ENCODE measurements around the gene SYTL1.

The SYTL1 gene

GRCh38 chr1:27353166-27353565 is 11.3 kb downstream of the SYTL1 start:
- Histone ChIP-seq H2BK5ac (ENCODE audit: low read depth, low read length, poor library complexity, severe bottlenecking) (no peak overlapping the region), H2AFZ (ENCODE audit: low read depth, low read length) (no peak overlapping the region), H2AK5ac (ENCODE audit: low read length, severe bottlenecking) (no peak overlapping the region), H3K4ac (ENCODE audit: low read depth in 1 of 2, low read length in 2 of 2) (no peak overlapping the region), H2BK120ac (ENCODE audit: low read depth, low read length) (no peak overlapping the region), H2BK15ac (ENCODE audit: low read depth, poor library complexity, severe bottlenecking) (no peak overlapping the region), H3K9me3 (ENCODE audit: control insufficient read depth, low read length) (no peaks in the 10 kb centered on the region), H2BK12ac (ENCODE audit: low read length in 2 of 2) (no peak overlapping the region), H3K9ac (ENCODE audit: low read length) (no peak overlapping the region), H3K27ac (ENCODE audit: low read length, poor library complexity, severe bottlenecking) (no peak overlapping the region), H3K14ac (ENCODE audit: low read length in 2 of 2) (no peak overlapping the region), H3K18ac (ENCODE audit: low read depth in 1 of 2, low read length in 2 of 2) (no peak overlapping the region), H3K4me3 (ENCODE audit: insufficient read depth in 1 of 2, low read depth in 1 of 2, low read length in 2 of 2) (no peak overlapping the region), H3K36me3 (ENCODE audit: control insufficient read depth in 1 of 2, insufficient read depth in 2 of 2, low read depth in 1 of 2, low read length in 2 of 2) (peaks cover 36 to 43% of the 10 kb centered on the region in 2 experiments), H4K8ac (ENCODE audit: low read length) (no peak overlapping the region), H4K91ac (ENCODE audit: low read length) (no peak overlapping the region), H3K4me1 (ENCODE audit: control insufficient read depth, insufficient read depth, low read depth, low read length) (peaks cover 28% of the 10 kb centered on the region), H3K23ac (ENCODE audit: low read length in 2 of 2) (no peak overlapping the region), H3K27me3 (ENCODE audit: control insufficient read depth in 1 of 2, insufficient read depth in 1 of 2, low read length in 2 of 2) (peaks cover 0 to 23% of the 10 kb centered on the region in 2 experiments), H3K79me1 (replicated peaks; ENCODE audit: low read length, poor library complexity, severe bottlenecking) (no peaks in the 10 kb centered on the region), H3K4me2 (ENCODE audit: low read length, poor library complexity, severe bottlenecking) (no peak overlapping the region)
- DNase-seq = no peak
- 98% methylated on average over 13 of the region's 13 CpGs for WGBS

GRCh38 chr1:27353629-27354028 is 11.8 kb downstream of the SYTL1 start:
- no peak overlapping the region for H3K4me2 ChIP-seq (ENCODE audit: low read length, poor library complexity, severe bottlenecking)
- H3K18ac ChIP-seq (ENCODE audit: low read depth in 1 of 2, low read length in 2 of 2) = no peak overlapping the region
- no peak overlapping the region for H3K23ac ChIP-seq (ENCODE audit: low read length in 2 of 2)
- peaks cover 0 to 23% of the 10 kb centered on the region in 2 experiments for H3K27me3 ChIP-seq (ENCODE audit: control insufficient read depth in 1 of 2, insufficient read depth in 1 of 2, low read length in 2 of 2)
- H4K8ac ChIP-seq (ENCODE audit: low read length) = no peak overlapping the region
- no peak for DNase-seq
- H4K91ac ChIP-seq (ENCODE audit: low read length) = no peak overlapping the region
- H3K4me3 ChIP-seq (ENCODE audit: insufficient read depth in 1 of 2, low read depth in 1 of 2, low read length in 2 of 2) = no peak overlapping the region
- no CpG with 5 or more reads among the region's 3 CpGs for WGBS
- no peak overlapping the region for H2BK120ac ChIP-seq (ENCODE audit: low read depth, low read length)
- H3K9ac ChIP-seq (ENCODE audit: low read length) = no peak overlapping the region
- no peak overlapping the region for H2BK5ac ChIP-seq (ENCODE audit: low read depth, low read length, poor library complexity, severe bottlenecking)
- no peaks in the 10 kb centered on the region for H3K79me1 ChIP-seq (replicated peaks; ENCODE audit: low read length, poor library complexity, severe bottlenecking)
- no peak overlapping the region for H2BK12ac ChIP-seq (ENCODE audit: low read length in 2 of 2)
- no peak overlapping the region for H2AFZ ChIP-seq (ENCODE audit: low read depth, low read length)
- H3K4ac ChIP-seq (ENCODE audit: low read depth in 1 of 2, low read length in 2 of 2) = no peak overlapping the region
- no peak overlapping the region for H3K27ac ChIP-seq (ENCODE audit: low read length, poor library complexity, severe bottlenecking)
- no peak overlapping the region for H2BK15ac ChIP-seq (ENCODE audit: low read depth, poor library complexity, severe bottlenecking)
- no peaks in the 10 kb centered on the region for H3K9me3 ChIP-seq (ENCODE audit: control insufficient read depth, low read length)
- no peak overlapping the region for H2AK5ac ChIP-seq (ENCODE audit: low read length, severe bottlenecking)
- peaks cover 28% of the 10 kb centered on the region for H3K4me1 ChIP-seq (ENCODE audit: control insufficient read depth, insufficient read depth, low read depth, low read length)
- no peak overlapping the region for H3K14ac ChIP-seq (ENCODE audit: low read length in 2 of 2)
- H3K36me3 ChIP-seq (ENCODE audit: control insufficient read depth in 1 of 2, insufficient read depth in 2 of 2, low read depth in 1 of 2, low read length in 2 of 2) = peaks cover 41 to 48% of the 10 kb centered on the region in 2 experiments

- H3K4me3 ChIP-seq (ENCODE audit: insufficient read depth in 1 of 2, low read depth in 1 of 2, low read length in 2 of 2) = no peak overlapping the region
- no peak overlapping the region for H3K9ac ChIP-seq (ENCODE audit: low read length)
- no peak overlapping the region for H2AFZ ChIP-seq (ENCODE audit: low read depth, low read length)
- H3K4me1 ChIP-seq (ENCODE audit: control insufficient read depth, insufficient read depth, low read depth, low read length) = peaks cover 20% of the 10 kb centered on the region
- peaks cover 60 to 63% of the 10 kb centered on the region in 2 experiments for H3K36me3 ChIP-seq (ENCODE audit: control insufficient read depth in 1 of 2, insufficient read depth in 2 of 2, low read depth in 1 of 2, low read length in 2 of 2)
- WGBS = 95% methylated on average over 5 of the region's 5 CpGs
- H3K27ac ChIP-seq (ENCODE audit: low read length, poor library complexity, severe bottlenecking) = no peak overlapping the region
- H2BK5ac ChIP-seq (ENCODE audit: low read depth, low read length, poor library complexity, severe bottlenecking) = no peak overlapping the region
- no peak overlapping the region for H2AK5ac ChIP-seq (ENCODE audit: low read length, severe bottlenecking)
- H4K91ac ChIP-seq (ENCODE audit: low read length) = no peak overlapping the region
- no peak overlapping the region for H3K4ac ChIP-seq (ENCODE audit: low read depth in 1 of 2, low read length in 2 of 2)
- no peak overlapping the region for H2BK120ac ChIP-seq (ENCODE audit: low read depth, low read length)
- H3K4me2 ChIP-seq (ENCODE audit: low read length, poor library complexity, severe bottlenecking) = no peak overlapping the region
- H3K14ac ChIP-seq (ENCODE audit: low read length in 2 of 2) = no peak overlapping the region
- no peak overlapping the region for H2BK12ac ChIP-seq (ENCODE audit: low read length in 2 of 2)
- H3K23ac ChIP-seq (ENCODE audit: low read length in 2 of 2) = no peak overlapping the region
- no peaks in the 10 kb centered on the region for H3K79me1 ChIP-seq (replicated peaks; ENCODE audit: low read length, poor library complexity, severe bottlenecking)
- DNase-seq = no peak
- H2BK15ac ChIP-seq (ENCODE audit: low read depth, poor library complexity, severe bottlenecking) = no peak overlapping the region
- peaks cover 0 to 7% of the 10 kb centered on the region in 2 experiments for H3K27me3 ChIP-seq (ENCODE audit: control insufficient read depth in 1 of 2, insufficient read depth in 1 of 2, low read length in 2 of 2)
- H3K18ac ChIP-seq (ENCODE audit: low read depth in 1 of 2, low read length in 2 of 2) = no peak overlapping the region
- no peak overlapping the region for H4K8ac ChIP-seq (ENCODE audit: low read length)
- H3K9me3 ChIP-seq (ENCODE audit: control insufficient read depth, low read length) = no peaks in the 10 kb centered on the region
Observed at GRCh38 chr1:27355683-27356082, 13.9 kb downstream of the SYTL1 start.

GRCh38 chr1:27356277-27356618 is 14.4 kb downstream of the SYTL1 start:
- Histone ChIP-seq H3K9ac (ENCODE audit: low read length) (no peak overlapping the region), H2BK12ac (ENCODE audit: low read length in 2 of 2) (no peak overlapping the region), H2BK5ac (ENCODE audit: low read depth, low read length, poor library complexity, severe bottlenecking) (no peak overlapping the region), H3K23ac (ENCODE audit: low read length in 2 of 2) (no peak overlapping the region), H2BK120ac (ENCODE audit: low read depth, low read length) (no peak overlapping the region), H3K27me3 (ENCODE audit: control insufficient read depth in 1 of 2, insufficient read depth in 1 of 2, low read length in 2 of 2) (peaks cover 0 to 1% of the 10 kb centered on the region in 2 experiments), H3K14ac (ENCODE audit: low read length in 2 of 2) (no peak overlapping the region), H4K91ac (ENCODE audit: low read length) (no peak overlapping the region), H4K8ac (ENCODE audit: low read length) (no peak overlapping the region), H3K9me3 (ENCODE audit: control insufficient read depth, low read length) (no peaks in the 10 kb centered on the region), H2BK15ac (ENCODE audit: low read depth, poor library complexity, severe bottlenecking) (no peak overlapping the region), H3K4me1 (ENCODE audit: control insufficient read depth, insufficient read depth, low read depth, low read length) (peaks cover 14% of the 10 kb centered on the region), H3K27ac (ENCODE audit: low read length, poor library complexity, severe bottlenecking) (no peak overlapping the region), H3K36me3 (ENCODE audit: control insufficient read depth in 1 of 2, insufficient read depth in 2 of 2, low read depth in 1 of 2, low read length in 2 of 2) (peaks cover 66 to 68% of the 10 kb centered on the region in 2 experiments), H3K79me1 (replicated peaks; ENCODE audit: low read length, poor library complexity, severe bottlenecking) (no peaks in the 10 kb centered on the region), H2AFZ (ENCODE audit: low read depth, low read length) (no peak overlapping the region), H3K4me2 (ENCODE audit: low read length, poor library complexity, severe bottlenecking) (no peak overlapping the region), H3K4me3 (ENCODE audit: insufficient read depth in 1 of 2, low read depth in 1 of 2, low read length in 2 of 2) (no peak overlapping the region), H2AK5ac (ENCODE audit: low read length, severe bottlenecking) (no peak overlapping the region), H3K18ac (ENCODE audit: low read depth in 1 of 2, low read length in 2 of 2) (no peak overlapping the region), H3K4ac (ENCODE audit: low read depth in 1 of 2, low read length in 2 of 2) (no peak overlapping the region)
- no peak for DNase-seq
- WGBS = over 99% methylated on average over 13 of the region's 13 CpGs
